Mesenteric fat pad (tissue), 1 donor: Measurements from ENCODE around the gene TIGD7. TPM values are rescaled to one million over a fixed set of nuclear protein-coding genes. Genes with fewer than 3 reads are reported as not detected.
A peak's percentile ranks its signal among the peaks of the same experiment; 100 is the strongest.
"Not testable (repeated sequence)": the region's sequence is repeated elsewhere in the genome, so short reads cannot be mapped to it uniquely, and the experiment has no call there.

ENCODE experiments used
- DNase-seq: peaks from one replicate; pipeline ENCODE4 v3.0.0-alpha.2; 2020; ENCODE audit warnings: low spot score
- total RNA-seq: library from RNA; stranded (reverse); fragmentation: NEBNext Ultra II Directional; extraction: Animal tissue kit (Norgen Biotek cat#: 25700); gene quantifications from one replicate; pipeline ENCODE4 v1.2.1, GENCODE V29; 2021
- donor health status: DM: yes; HTN: yes; CAD: no.

TIGD7 gene
- total RNA-seq, 1 donor from 2014 or later: 5.2 TPM

GRCh38 chr16:3282730-3283542, 22.3 kb downstream of the TIGD7 start, which contains the start of gene ZNF263:
ZNF263 (plus strand) TSS chr16:3283491; CDS start chr16:3283819, 328 bp downstream.
- DNase-seq: peak; percentile 97

DNA sequence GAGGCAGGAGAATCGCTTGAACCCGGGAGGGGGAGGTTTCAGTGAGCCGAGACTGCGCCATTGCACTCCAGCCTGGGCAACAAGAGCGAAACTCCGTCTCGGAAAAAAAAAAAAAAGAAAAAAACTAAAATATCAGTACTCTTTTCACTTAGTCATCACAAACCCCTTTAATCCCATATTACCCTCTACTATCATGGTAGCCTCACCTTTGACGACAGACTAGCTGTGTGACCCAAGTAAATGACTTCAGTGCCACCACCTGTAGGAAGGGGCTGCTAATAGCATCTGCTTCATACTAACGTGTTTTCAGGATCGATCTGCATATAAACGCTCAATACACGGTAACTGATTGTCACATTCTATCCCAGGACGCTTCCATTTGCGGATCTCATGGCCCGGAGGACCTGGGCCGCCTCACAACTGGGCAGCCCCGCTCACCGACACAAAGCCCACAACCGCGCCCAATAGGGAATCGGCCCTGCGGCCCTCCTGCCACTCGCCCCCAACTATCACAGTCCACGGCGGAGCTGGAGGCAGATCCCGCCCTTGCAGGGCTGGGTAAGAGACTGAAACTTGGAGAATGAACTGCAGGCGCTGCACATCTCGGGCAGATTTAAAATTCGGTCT, 23.0 kb downstream of the TIGD7 start:
- DNase-seq: peak; percentile 89

DNA sequence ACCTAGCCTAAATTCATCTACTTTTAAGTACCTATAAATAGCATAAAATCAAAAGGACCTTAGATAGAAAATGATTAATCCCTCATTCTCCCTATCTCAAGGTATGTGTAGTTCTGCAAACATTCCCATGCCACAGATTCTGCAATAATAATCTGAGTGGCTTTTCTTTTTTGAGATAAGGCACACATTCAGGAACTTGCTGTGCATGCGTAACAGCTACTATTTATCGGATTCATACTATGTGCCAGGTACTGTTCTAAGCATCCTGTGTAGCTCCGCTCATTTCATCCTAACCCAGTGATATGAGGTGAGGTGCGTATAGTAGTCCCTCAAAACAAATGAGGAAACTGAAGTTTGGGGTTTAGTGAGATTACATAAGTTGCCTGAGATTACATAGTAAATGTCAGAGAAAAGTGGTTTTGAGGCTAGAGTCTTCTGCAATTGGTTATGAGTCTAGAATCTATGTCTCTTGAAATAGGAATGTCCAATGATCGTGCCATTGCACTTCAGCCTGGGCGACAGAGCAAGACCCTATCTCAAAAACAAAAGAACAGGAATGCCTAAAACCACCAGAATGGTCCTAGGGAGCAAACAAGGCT, 23.9 kb downstream of the TIGD7 start:
- no peak for DNase-seq

DNA sequence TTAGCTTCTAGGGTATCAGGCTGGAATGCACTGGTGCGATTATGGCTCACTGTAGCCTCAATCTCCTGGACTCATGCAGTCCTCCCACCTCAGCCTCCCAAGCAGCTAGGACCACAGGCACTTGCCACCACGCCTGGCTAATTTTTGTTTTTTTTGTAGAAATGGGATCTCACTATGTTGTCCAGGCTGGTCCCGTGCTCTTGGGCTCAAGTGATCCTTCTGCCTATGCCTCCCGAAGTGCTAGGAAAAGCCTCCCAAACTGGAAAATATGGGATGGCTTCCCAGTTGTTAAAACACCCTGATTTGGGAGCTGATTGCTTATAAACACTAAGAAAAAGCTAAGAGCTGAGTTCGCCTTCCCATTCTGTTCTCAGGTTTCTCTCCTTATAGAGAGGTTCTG, 28.6 kb downstream of the TIGD7 start:
- no peak for DNase-seq

- DNase-seq: no peak
These were observed 30.3 kb downstream of the TIGD7 start for GRCh38 chr16:3274947-3275346.

- no peak for DNase-seq
These were observed 30.7 kb downstream of the TIGD7 start for GRCh38 chr16:3274490-3274889.

- DNase-seq: not testable (repeated sequence)
These were observed 33.9 kb downstream of the TIGD7 start for GRCh38 chr16:3271281-3271680.

DNA sequence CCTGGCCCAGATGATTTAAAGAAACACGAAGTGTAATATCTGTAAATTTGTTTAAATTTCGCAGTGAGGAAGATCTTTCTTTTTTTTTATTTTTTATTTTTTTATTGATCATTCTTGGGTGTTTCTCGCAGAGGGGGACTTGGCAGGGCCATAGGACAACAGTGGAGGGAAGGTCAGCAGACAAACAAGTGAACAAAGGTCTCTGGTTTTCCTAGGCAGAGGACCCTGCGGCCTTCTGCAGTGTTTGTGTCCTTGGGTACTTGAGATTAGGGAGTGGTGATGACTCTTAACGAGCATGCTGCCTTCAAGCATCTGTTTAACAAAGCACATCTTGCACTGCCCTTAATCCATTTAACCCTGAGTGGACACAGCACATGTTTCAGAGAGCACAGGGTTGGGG, 34.5 kb downstream of the TIGD7 start:
- DNase-seq: not testable (repeated sequence)

DNA sequence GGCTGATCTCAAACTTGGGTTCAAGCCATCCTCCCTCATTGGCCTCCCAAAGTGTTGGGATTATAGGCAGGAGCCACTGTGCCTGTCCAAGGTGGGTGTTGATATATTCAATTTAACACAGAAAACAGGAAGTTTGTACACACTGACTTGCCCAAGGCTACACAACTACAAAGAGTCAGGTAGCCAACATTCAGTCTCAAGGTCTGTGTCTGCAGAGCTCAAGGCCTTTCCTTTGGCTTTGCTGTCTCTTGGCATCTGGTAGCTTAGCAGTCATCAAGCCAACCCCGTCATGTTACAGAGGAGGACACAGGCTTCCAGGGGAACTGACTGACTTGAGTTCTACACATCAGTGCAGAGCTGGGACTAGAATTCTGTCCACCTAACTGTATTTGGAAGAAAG, 36.9 kb downstream of the TIGD7 start:
- DNase-seq: no peak

- no peak for DNase-seq
These were observed 38.2 kb downstream of the TIGD7 start for GRCh38 chr16:3266873-3267537.

- peak; percentile 98 for DNase-seq
These were observed 40.8 kb downstream of the TIGD7 start for GRCh38 chr16:3264137-3265036.

DNA sequence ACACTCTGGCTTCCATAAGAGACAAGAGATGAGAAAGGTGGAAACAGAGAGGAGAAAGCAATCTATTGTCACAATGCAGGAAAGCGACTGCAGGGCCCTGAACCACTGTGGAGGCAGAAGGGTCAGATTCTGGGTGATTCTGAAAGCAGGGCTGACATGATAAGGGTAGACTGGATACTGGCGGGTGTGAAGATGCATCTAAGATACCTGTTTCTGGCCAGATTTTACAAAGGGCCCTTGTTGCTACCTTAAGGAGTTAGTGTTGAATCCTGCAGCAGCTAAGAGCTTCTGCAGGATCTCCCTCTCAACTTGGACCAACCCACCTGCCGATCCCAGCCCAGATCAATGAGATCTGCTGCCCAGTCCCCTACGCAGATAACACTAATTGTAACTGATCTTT, 42.7 kb downstream of the TIGD7 start:
- DNase-seq: no peak

DNA sequence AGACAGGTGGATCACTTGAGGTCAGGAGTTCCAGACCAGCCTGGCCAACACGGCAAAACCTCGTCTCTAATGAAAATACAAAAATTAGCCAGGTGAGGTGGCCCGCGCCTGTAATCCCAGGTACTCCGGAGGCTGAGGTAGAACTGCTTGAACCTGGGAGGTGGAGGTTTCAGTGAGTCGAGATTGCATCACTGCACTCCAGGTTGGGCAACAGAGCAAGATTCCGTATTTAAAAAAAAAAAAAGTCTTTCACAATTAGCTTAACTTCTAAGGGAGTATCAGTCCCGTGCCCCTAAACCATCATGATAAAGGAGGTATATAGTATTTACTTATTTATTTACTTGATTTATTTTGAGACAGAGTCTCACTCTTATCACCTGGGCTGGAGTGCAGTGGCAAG, 45.4 kb downstream of the TIGD7 start:
- no peak for DNase-seq

DNA sequence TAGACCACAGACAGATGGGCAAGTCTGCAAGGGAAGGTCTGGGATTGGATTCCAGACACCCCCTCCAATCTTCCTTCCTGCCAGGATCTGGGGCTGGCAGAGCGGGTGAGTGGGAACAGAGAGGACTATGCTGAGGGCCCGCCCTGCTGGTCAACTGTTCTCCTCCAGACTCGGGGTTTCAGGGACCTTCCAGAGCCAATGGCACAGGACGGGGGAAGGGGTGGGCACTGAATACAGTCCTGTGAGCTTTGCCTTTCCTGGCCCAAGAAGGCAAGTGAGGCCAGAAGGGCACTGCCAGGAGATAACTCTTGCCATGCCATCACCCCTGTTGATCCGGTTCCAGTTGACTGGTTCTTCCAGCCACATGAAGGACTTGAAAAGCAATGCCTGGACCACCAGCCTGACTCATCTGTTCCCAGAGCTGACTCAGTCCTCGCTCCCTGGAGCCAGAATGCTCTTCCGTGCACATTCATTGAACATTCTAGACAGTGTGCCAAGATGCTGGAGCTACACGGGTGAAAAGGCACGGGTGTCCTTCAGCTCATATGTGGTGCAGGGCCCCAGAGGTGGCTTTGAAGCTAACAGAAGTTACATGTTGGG, 48.3 kb downstream of the TIGD7 start:
- DNase-seq: peak; percentile 67

GRCh38 chr16:3256146-3256865, 48.9 kb downstream of the TIGD7 start, which contains the start of gene MEFV:
MEFV (minus strand) TSS chr16:3256633; CDS start chr16:3256587, 46 bp downstream.
- DNase-seq: peak; percentile 85

DNA sequence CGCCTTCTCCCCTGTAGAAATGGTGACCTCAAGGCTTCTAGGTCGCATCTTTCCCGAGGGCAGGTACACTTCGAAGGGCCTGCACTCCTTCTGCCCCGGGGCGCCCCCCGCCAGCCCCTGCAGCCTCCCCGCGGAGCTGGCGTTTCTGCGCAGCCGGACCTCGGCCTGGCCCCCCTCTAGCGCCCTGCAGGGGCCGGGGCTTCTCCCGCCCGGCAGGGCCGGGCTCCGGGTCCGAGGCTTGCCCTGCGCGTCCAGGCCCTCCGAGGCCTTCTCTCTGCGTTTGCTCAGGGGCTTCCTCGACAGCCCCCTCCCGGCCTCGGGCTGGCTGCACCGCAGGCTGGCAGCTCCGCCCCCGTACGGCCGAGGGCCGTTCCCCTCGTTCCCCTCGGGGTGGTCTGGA, 50.9 kb downstream of the TIGD7 start:
- DNase-seq: peak; percentile 69

- DNase-seq: no peak
These were observed 52.3 kb downstream of the TIGD7 start for GRCh38 chr16:3252967-3253366.

DNA sequence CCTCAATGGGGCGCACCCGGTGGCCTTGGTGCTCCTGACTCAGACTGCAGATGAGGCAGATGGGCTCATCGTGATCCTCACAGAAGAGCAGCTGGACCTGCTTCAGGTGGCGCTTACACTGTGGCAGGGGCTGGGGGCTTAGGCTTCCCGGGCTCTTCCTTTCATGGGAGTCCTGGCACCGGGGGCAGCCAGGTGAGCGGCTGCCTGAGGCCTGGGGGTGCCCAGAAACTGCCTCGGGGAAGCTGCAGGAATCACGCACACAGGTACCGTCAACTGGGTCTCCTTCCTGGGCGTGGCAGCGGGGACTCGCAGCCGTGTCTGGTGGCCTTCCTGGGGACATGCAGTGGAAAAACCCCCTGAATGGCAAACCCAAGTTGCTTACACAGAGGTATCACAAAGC, 55.8 kb downstream of the TIGD7 start:
- peak; percentile 62 for DNase-seq

GRCh38 chr16:3249020-3249419, 56.2 kb downstream of the TIGD7 start:
- DNase-seq: peak; percentile 20
